Measurements from ENCODE around the gene VARS1.

GRCh38 chr6:31763619-31763940 is 32.0 kb downstream of the VARS1 start:
- TF ChIP-seq, protein P1, sequence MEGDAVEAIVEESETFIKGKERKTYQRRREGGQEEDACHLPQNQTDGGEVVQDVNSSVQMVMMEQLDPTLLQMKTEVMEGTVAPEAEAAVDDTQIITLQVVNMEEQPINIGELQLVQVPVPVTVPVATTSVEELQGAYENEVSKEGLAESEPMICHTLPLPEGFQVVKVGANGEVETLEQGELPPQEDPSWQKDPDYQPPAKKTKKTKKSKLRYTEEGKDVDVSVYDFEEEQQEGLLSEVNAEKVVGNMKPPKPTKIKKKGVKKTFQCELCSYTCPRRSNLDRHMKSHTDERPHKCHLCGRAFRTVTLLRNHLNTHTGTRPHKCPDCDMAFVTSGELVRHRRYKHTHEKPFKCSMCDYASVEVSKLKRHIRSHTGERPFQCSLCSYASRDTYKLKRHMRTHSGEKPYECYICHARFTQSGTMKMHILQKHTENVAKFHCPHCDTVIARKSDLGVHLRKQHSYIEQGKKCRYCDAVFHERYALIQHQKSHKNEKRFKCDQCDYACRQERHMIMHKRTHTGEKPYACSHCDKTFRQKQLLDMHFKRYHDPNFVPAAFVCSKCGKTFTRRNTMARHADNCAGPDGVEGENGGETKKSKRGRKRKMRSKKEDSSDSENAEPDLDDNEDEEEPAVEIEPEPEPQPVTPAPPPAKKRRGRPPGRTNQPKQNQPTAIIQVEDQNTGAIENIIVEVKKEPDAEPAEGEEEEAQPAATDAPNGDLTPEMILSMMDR (IDR thresholded peaks at IDR 0.05): no peak
- no peak for TF ChIP-seq POLR2AphosphoS5 (IDR thresholded peaks at IDR 0.05)
- no peak for TF ChIP-seq POLR2A (IDR thresholded peaks at IDR 0.05)
- no peak for TF ChIP-seq EP300 (IDR thresholded peaks at IDR 0.05)

Measured in sigmoid colon (tissue), 4 donors.